Peyer's patch (tissue), 4 donors: ENCODE results near the gene AGAP5.

Experiments used
- CTCF ChIP-seq, 6 experiments: fragments of 450-650 bp in 4 of 6; fragments of 200-600 bp in 2 of 6; sonication (generic) in 1 of 6; IDR thresholded peaks; one replicate each; pipeline ENCODE4 v1.5.1; 2017 to 2019; ENCODE audit warnings: antibody characterized with exemption in 6 of 6, mild to moderate bottlenecking in 3 of 6, moderate library complexity in 1 of 6
- POLR2A ChIP-seq, 2 donors: fragments of 450-650 bp; IDR thresholded peaks; one replicate each; pipeline ENCODE4 v1.5.1; 2017; ENCODE audit warnings: antibody characterized with exemption in 2 of 2, mild to moderate bottlenecking in 2 of 2, moderate library complexity in 2 of 2

GRCh38 chr10:73716251-73716650 is 18.3 kb upstream of the AGAP5 start:
- TF ChIP-seq CTCF (IDR thresholded peaks at IDR 0.05) (no peak), POLR2A (IDR thresholded peaks at IDR 0.05) (no peak)
